Esophagus squamous epithelium (tissue), 5 donors: ENCODE data around the gene COLQ. TPM values are rescaled to one million over a fixed set of nuclear protein-coding genes. Genes with fewer than 3 reads are reported as not detected.

ENCODE experiments used
- DNase-seq: peaks from one replicate; lab custom pipeline; 2025; lab: John Stamatoyannopoulos, UW
- H3K27ac ChIP-seq, 4 donors: fragments of 200-600 bp; sonication (generic); one replicate each; pipeline ENCODE4 v1.5.1; 2016 to 2019; ENCODE audit warnings: mild to moderate bottlenecking in 1 of 4
- H3K27me3 ChIP-seq, 4 donors: fragments of 200-600 bp; sonication (generic); 1 replicate in 3 of 4; 2 replicates in 1 of 4; pipeline versions ENCODE4 v1.5.1 to v1.6.0; 2017 to 2021; ENCODE audit warnings: antibody characterized with exemption in 1 of 4
- H3K36me3 ChIP-seq, 3 donors: fragments of 200-600 bp; sonication (generic); one replicate each; pipeline ENCODE4 v1.5.1; 2016 to 2019
- H3K4me1 ChIP-seq, 3 donors: fragments of 200-600 bp; sonication (generic); one replicate each; pipeline ENCODE4 v1.5.1; 2017 to 2019
- H3K4me3 ChIP-seq, 4 donors: fragments of 200-600 bp; sonication (generic); 1 replicate in 3 of 4; 2 replicates in 1 of 4; pipeline ENCODE4 v1.5.1; 2016 to 2019; ENCODE audit warnings: mild to moderate bottlenecking in 2 of 4, moderate library complexity in 1 of 4
- H3K9me3 ChIP-seq, 3 donors: fragments of 200-600 bp; sonication (generic); one replicate each; pipeline ENCODE4 v1.5.1; 2016 to 2019
- CTCF ChIP-seq, 6 experiments: fragments of 450-650 bp in 4 of 6; fragments of 200-600 bp in 2 of 6; sonication (generic) in 2 of 6; IDR thresholded peaks; one replicate each; pipeline ENCODE4 v1.5.1; 2016 to 2019; ENCODE audit warnings: antibody characterized with exemption in 6 of 6, mild to moderate bottlenecking in 4 of 6, moderate library complexity in 4 of 6
- POLR2A ChIP-seq, 4 donors: fragments of 450-650 bp; IDR thresholded peaks; one replicate each; pipeline ENCODE4 v1.6.1; 2017; ENCODE audit warnings: antibody characterized with exemption in 4 of 4, mild to moderate bottlenecking in 4 of 4, moderate library complexity in 3 of 4
- WGBS, 2 donors: methylation state at CpG; one replicate each; pipeline ENCODE4 v1.1.5; 2018; 5-methylcytosine and 5-hydroxymethylcytosine counted together
- intact Hi-C: fragments of 100-400 bp; cut with DNase I; formaldehyde crosslinking; loops from one replicate; pipeline ENCODE4 v1.15.0; 2022
- total RNA-seq, 4 donors: library from RNA; depleted of rRNA; stranded (reverse); fragments of >200 nt; gene quantifications; one replicate each; pipeline ENCODE4 v1.1.0, GENCODE V29; 2016
- donor health status: DM: yes; HTN: yes; CAD: no.

Gene COLQ
- total RNA-seq, 4 donors from 2014 or later, result 0.70 to 1.1 (median 0.89) TPM

GRCh38 chr3:15477951-15478639 is 43.4 kb downstream of the COLQ start:
- DNase-seq, result no peak
- no peaks in the 10 kb centered on the region for H3K36me3 ChIP-seq
- TF ChIP-seq POLR2A (IDR thresholded peaks at IDR 0.05) (no peak), CTCF (IDR thresholded peaks at IDR 0.05) (no peak)
- no peaks in the 10 kb centered on the region for H3K9me3 ChIP-seq
- H3K4me3 ChIP-seq, result no peak overlapping the region
- H3K27me3 ChIP-seq, result no peaks in the 10 kb centered on the region
- no peaks in the 10 kb centered on the region for H3K4me1 ChIP-seq
- intact Hi-C loops, result no loop called here
- no peak overlapping the region for H3K27ac ChIP-seq
- 63 to 88% methylated on average over 6 of the region's 6 CpGs for WGBS, 2 donors

- no peak for TF ChIP-seq CTCF (IDR thresholded peaks at IDR 0.05)
- no peak for TF ChIP-seq POLR2A (IDR thresholded peaks at IDR 0.05)
- Histone ChIP-seq H3K27me3 (no peaks in the 10 kb centered on the region), H3K4me1 (no peaks in the 10 kb centered on the region), H3K27ac (no peak overlapping the region), H3K9me3 (no peaks in the 10 kb centered on the region), H3K4me3 (no peak overlapping the region), H3K36me3 (no peaks in the 10 kb centered on the region)
- DNase-seq, result no peak
- WGBS, 2 donors, result 80 to 84% methylated on average over 3 of the region's 3 CpGs
- intact Hi-C loops, result no loop called here
Observed at GRCh38 chr3:15476378-15476777, 45.1 kb downstream of the COLQ start.

- no peak overlapping the region for H3K27ac ChIP-seq
- no peak for DNase-seq
Observed at GRCh38 chr3:15475161-15475560, 46.3 kb downstream of the COLQ start.

GRCh38 chr3:15471861-15472260 is 49.6 kb downstream of the COLQ start:
- no peak overlapping the region for H3K27ac ChIP-seq
- DNase-seq, result no peak
- H3K27me3 ChIP-seq, result no peaks in the 10 kb centered on the region
- 85 to 87% methylated on average over 3 of the region's 3 CpGs for WGBS, 2 donors
- TF ChIP-seq CTCF (IDR thresholded peaks at IDR 0.05) (no peak), POLR2A (IDR thresholded peaks at IDR 0.05) (no peak)
- intact Hi-C loops, result no loop called here
- H3K4me1 ChIP-seq, result no peaks in the 10 kb centered on the region
- H3K36me3 ChIP-seq, result no peaks in the 10 kb centered on the region
- no peak overlapping the region for H3K4me3 ChIP-seq
- H3K9me3 ChIP-seq, result no peaks in the 10 kb centered on the region

More at GRCh38 chr3:15475161-15475560, 46.3 kb downstream of the COLQ start:
- no peaks in the 10 kb centered on the region for H3K9me3 ChIP-seq
- H3K27me3 ChIP-seq, result no peaks in the 10 kb centered on the region
- H3K4me3 ChIP-seq, result no peak overlapping the region
- H3K36me3 ChIP-seq, result no peaks in the 10 kb centered on the region
- no peaks in the 10 kb centered on the region for H3K4me1 ChIP-seq
- 47 to 87% methylated on average over 3 to 5 of the region's 5 CpGs for WGBS, 2 donors
- TF ChIP-seq CTCF (IDR thresholded peaks at IDR 0.05), result no peak
- no peak for TF ChIP-seq POLR2A (IDR thresholded peaks at IDR 0.05)
- intact Hi-C loops, result no loop called here

GRCh38 chr3:15470849-15471248 is 50.7 kb downstream of the COLQ start:
- Histone ChIP-seq H3K4me1 (no peaks in the 10 kb centered on the region), H3K36me3 (no peaks in the 10 kb centered on the region), H3K4me3 (no peak overlapping the region), H3K9me3 (no peaks in the 10 kb centered on the region), H3K27ac (no peak overlapping the region), H3K27me3 (no peaks in the 10 kb centered on the region)
- TF ChIP-seq POLR2A (IDR thresholded peaks at IDR 0.05), result no peak
- no peak for TF ChIP-seq CTCF (IDR thresholded peaks at IDR 0.05)
- 78 to 84% methylated on average over 2 of the region's 2 CpGs for WGBS, 2 donors
- intact Hi-C loops, result no loop called here
- DNase-seq, result no peak
